ENCODE data around the gene RITA1.
A peak's percentile ranks its signal among the peaks of the same experiment; 100 is the strongest.

RITA1 gene

DNA sequence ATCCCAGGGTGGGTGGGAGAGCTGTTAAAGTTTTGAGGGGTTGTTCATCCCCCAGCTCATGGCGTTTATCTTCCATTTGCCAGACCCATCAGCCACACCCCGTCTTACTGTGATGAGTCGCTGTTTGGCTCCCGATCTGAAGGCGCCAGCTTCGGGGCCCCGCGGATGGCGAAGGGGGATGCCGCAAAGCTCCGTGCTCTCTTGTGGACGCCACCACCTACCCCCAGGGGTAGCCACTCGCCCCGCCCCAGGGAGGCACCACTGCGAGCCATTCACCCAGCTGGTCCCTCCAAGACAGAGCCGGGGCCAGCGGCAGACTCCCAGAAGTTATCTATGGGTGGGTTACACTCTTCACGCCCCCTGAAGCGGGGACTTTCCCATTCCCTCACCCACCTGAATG is 5.7 kb downstream of the RITA1 start:
- no peaks in the 10 kb centered on the region for H3K27me3 ChIP-seq (ENCODE audit: insufficient read depth, low read length)
- peaks cover 65% of the 10 kb centered on the region for H3K36me3 ChIP-seq (ENCODE audit: insufficient read depth, low read length)

DNA sequence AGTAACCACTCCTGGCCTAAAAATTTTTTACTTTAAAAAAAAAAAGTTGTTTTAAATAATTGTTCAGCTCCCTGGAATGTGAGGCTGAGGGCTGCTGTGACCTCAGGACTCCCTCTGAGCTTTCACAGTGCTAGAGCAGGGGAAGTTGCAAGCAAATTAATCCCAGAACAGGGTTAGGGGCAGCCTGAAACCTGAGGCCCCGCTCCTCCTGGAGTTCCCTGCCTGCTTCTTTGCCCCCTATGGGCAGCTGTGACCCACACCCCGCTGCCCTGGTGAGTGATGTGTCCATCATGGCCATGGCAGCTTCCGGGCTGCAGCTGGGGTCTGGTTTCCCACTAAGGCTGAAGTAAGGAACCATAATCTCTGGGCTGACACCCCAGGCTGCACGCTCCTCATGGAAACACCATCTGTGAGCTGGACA is 9.5 kb downstream of the RITA1 start:
- Histone ChIP-seq H3K9me2 (ENCODE audit: low read depth, low read length) (no peaks in the 10 kb centered on the region), H3K79me2 (ENCODE audit: insufficient read depth, low read length) (no peaks in the 10 kb centered on the region), H3K27ac (ENCODE audit: low read depth, low read length, poor library complexity, severe bottlenecking) (peak overlapping the region; percentile 94), H3K4me3 (ENCODE audit: low read depth, low read length, poor library complexity, severe bottlenecking) (no peak overlapping the region), H3K9me3 (ENCODE audit: low read length) (no peaks in the 10 kb centered on the region), H3K4me1 (ENCODE audit: insufficient read depth, low read length, severe bottlenecking) (peaks cover 54% of the 10 kb centered on the region), H3K36me3 (ENCODE audit: insufficient read depth, low read length) (peaks cover 41% of the 10 kb centered on the region), H3F3A (ENCODE audit: insufficient read depth, low read length) (0 out of 2 replicates have a peak, but pooled peaks cover 10% of the 10 kb centered on the region), H3K4me2 (ENCODE audit: low read length) (no peak overlapping the region), H2AFZ (ENCODE audit: low read length) (no peak overlapping the region), H3K9ac (ENCODE audit: low read length) (no peak overlapping the region), H3K27me3 (ENCODE audit: insufficient read depth, low read length) (no peaks in the 10 kb centered on the region), H4K20me1 (ENCODE audit: insufficient read depth, low read length) (no peaks in the 10 kb centered on the region)
- TF ChIP-seq, protein P1, sequence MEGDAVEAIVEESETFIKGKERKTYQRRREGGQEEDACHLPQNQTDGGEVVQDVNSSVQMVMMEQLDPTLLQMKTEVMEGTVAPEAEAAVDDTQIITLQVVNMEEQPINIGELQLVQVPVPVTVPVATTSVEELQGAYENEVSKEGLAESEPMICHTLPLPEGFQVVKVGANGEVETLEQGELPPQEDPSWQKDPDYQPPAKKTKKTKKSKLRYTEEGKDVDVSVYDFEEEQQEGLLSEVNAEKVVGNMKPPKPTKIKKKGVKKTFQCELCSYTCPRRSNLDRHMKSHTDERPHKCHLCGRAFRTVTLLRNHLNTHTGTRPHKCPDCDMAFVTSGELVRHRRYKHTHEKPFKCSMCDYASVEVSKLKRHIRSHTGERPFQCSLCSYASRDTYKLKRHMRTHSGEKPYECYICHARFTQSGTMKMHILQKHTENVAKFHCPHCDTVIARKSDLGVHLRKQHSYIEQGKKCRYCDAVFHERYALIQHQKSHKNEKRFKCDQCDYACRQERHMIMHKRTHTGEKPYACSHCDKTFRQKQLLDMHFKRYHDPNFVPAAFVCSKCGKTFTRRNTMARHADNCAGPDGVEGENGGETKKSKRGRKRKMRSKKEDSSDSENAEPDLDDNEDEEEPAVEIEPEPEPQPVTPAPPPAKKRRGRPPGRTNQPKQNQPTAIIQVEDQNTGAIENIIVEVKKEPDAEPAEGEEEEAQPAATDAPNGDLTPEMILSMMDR (IDR thresholded peaks at IDR 0.05; ENCODE audit: low read length) = no peak
- no peak for TF ChIP-seq EZH2 (IDR thresholded peaks at IDR 0.05; ENCODE audit: borderline replicate concordance, low read length)

More for the DNA sequence above, 5.7 kb downstream of the RITA1 start:
- peaks cover 15% of the 10 kb centered on the region for H3K79me2 ChIP-seq (ENCODE audit: insufficient read depth, low read length)
- 0 out of 2 replicates have a peak, but pooled peaks cover 2% of the 10 kb centered on the region for H3F3A ChIP-seq (ENCODE audit: insufficient read depth, low read length)
- no peaks in the 10 kb centered on the region for H4K20me1 ChIP-seq (ENCODE audit: insufficient read depth, low read length)
- peaks cover 47% of the 10 kb centered on the region for H3K4me1 ChIP-seq (ENCODE audit: insufficient read depth, low read length, severe bottlenecking)
- no peaks in the 10 kb centered on the region for H3K9me2 ChIP-seq (ENCODE audit: low read depth, low read length)
- no peak overlapping the region for H2AFZ ChIP-seq (ENCODE audit: low read length)
- no peak overlapping the region for H3K4me2 ChIP-seq (ENCODE audit: low read length)
- H3K4me3 ChIP-seq (ENCODE audit: low read depth, low read length, poor library complexity, severe bottlenecking) = no peak overlapping the region
- TF ChIP-seq, protein P1 (IDR thresholded peaks at IDR 0.05; ENCODE audit: low read length) = no peak
- TF ChIP-seq EZH2 (IDR thresholded peaks at IDR 0.05; ENCODE audit: borderline replicate concordance, low read length) = no peak
- no peak overlapping the region for H3K9ac ChIP-seq (ENCODE audit: low read length)
- H3K9me3 ChIP-seq (ENCODE audit: low read length) = no peaks in the 10 kb centered on the region
- no peak overlapping the region for H3K27ac ChIP-seq (ENCODE audit: low read depth, low read length, poor library complexity, severe bottlenecking)

DNA sequence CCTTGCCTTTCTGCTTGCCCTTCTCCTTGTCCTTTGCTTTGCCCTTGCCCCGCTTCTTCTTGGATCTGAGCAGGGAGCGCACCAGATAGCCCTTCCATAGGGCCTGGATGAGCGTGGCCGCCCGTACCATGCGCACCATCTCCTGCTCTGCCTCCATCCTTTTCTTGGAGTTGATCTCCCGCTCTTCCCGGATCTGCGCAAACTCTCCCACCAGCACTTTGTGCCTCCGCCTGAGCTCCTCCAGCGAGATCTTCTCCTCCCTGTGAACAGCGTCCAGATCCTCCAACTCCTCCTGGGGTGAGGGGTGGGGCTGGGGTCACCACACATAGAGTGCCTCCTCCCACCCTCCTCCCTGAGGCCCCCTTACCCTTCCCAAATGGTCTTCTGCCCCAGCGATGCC is 10.1 kb downstream of the RITA1 start:
- no peak overlapping the region for H3K4me3 ChIP-seq (ENCODE audit: low read depth, low read length, poor library complexity, severe bottlenecking)

More for the DNA sequence above, 10.1 kb downstream of the RITA1 start:
- H4K20me1 ChIP-seq (ENCODE audit: insufficient read depth, low read length) = no peaks in the 10 kb centered on the region
- no peak for TF ChIP-seq EZH2 (IDR thresholded peaks at IDR 0.05; ENCODE audit: borderline replicate concordance, low read length)
- TF ChIP-seq, protein P1 (IDR thresholded peaks at IDR 0.05; ENCODE audit: low read length) = no peak
- H3F3A ChIP-seq (ENCODE audit: insufficient read depth, low read length) = 0 out of 2 replicates have a peak, but pooled peaks cover 10% of the 10 kb centered on the region
- H3K9ac ChIP-seq (ENCODE audit: low read length) = no peak overlapping the region
- peak overlapping the region; percentile 94 for H3K27ac ChIP-seq (ENCODE audit: low read depth, low read length, poor library complexity, severe bottlenecking)
- H3K9me3 ChIP-seq (ENCODE audit: low read length) = no peaks in the 10 kb centered on the region
- H3K79me2 ChIP-seq (ENCODE audit: insufficient read depth, low read length) = no peaks in the 10 kb centered on the region
- H3K4me1 ChIP-seq (ENCODE audit: insufficient read depth, low read length, severe bottlenecking) = peaks cover 54% of the 10 kb centered on the region
- H3K4me2 ChIP-seq (ENCODE audit: low read length) = no peak overlapping the region
- H3K36me3 ChIP-seq (ENCODE audit: insufficient read depth, low read length) = peaks cover 35% of the 10 kb centered on the region
- H3K9me2 ChIP-seq (ENCODE audit: low read depth, low read length) = no peaks in the 10 kb centered on the region
- no peaks in the 10 kb centered on the region for H3K27me3 ChIP-seq (ENCODE audit: insufficient read depth, low read length)
- H2AFZ ChIP-seq (ENCODE audit: low read length) = no peak overlapping the region

All from OCI-LY1 (cell line).